ENCODE measurements around the gene RPS27L. TPM values are rescaled to one million over a fixed set of nuclear protein-coding genes. Genes with fewer than 3 reads are reported as not detected.

RPS27L gene
- total RNA-seq, result 100 to 1,000 TPM; 155 to 223 TPM

- peaks cover 18 to 26% of the 10 kb centered on the region in 2 donors for H3K36me3 Mint-ChIP-seq
- H3K27ac Mint-ChIP-seq, result peak within 1 kb of the TSS; percentile 97 to 99
- H3K9me3 Mint-ChIP-seq, result peaks cover 0 to 5% of the 10 kb centered on the region in 2 donors
- ATAC-seq (peak; percentile 91 to 98), DNase-seq (ENCODE audit: low spot score in 2 of 2) (peak; percentile 85 to 88)
Measured at GRCh38 chr15:63157118-63157843, at the start of gene RPS27L. Gene RPS27L (minus strand): TSS chr15:63157477. CDS start chr15:63157405, 72 bp downstream.

GRCh38 chr15:63206079-63206478, 48.8 kb upstream of the RPS27L start:
- no peak for ATAC-seq
- H3K36me3 Mint-ChIP-seq, result peaks cover 9 to 36% of the 10 kb centered on the region in 2 donors
- H3K27ac Mint-ChIP-seq, result peak overlapping the region; percentile 52 to 62

GRCh38 chr15:63203451-63204090, 46.3 kb upstream of the RPS27L start:
- ATAC-seq (peak; percentile 86 to 95), DNase-seq (ENCODE audit: low spot score in 2 of 2) (peak in 1 of 2 donors; percentile 49)
- H3K36me3 Mint-ChIP-seq, result peaks cover 16 to 42% of the 10 kb centered on the region in 2 donors
- peaks cover 0 to 6% of the 10 kb centered on the region in 2 donors for H3K9me3 Mint-ChIP-seq
- H3K27ac Mint-ChIP-seq, result peak overlapping the region; percentile 7 to 16

More at GRCh38 chr15:63206079-63206478, 48.8 kb upstream of the RPS27L start:
- H3K9me3 Mint-ChIP-seq, result peaks cover 0 to 6% of the 10 kb centered on the region in 2 donors
- DNase-seq (ENCODE audit: low spot score in 2 of 2), result no peak

GRCh38 chr15:63202861-63203260, 45.6 kb upstream of the RPS27L start:
- DNase-seq (ENCODE audit: low spot score in 2 of 2), result no peak
- no peak for ATAC-seq
- Mint-ChIP-seq H3K36me3 (peaks cover 16 to 35% of the 10 kb centered on the region in 2 donors), H3K9me3 (peaks cover 0 to 6% of the 10 kb centered on the region in 2 donors), H3K27ac (peak overlapping the region in 1 of 2 donors; percentile 45)

- DNase-seq (ENCODE audit: low spot score in 2 of 2), result no peak
- H3K36me3 Mint-ChIP-seq, result peaks cover 15 to 24% of the 10 kb centered on the region in 2 donors
- no peaks in the 10 kb centered on the region for H3K9me3 Mint-ChIP-seq
Measured at GRCh38 chr15:63200464-63201249, 43.4 kb upstream of the RPS27L start.

GRCh38 chr15:63198371-63199250, 41.3 kb upstream of the RPS27L start:
- Mint-ChIP-seq H3K27ac (peak overlapping the region in 1 of 2 donors; percentile 2), H3K36me3 (peaks cover 15 to 31% of the 10 kb centered on the region in 2 donors), H3K9me3 (no peaks in the 10 kb centered on the region)
- DNase-seq (ENCODE audit: low spot score in 2 of 2) (no peak), ATAC-seq (peak; percentile 12 to 58)

More at GRCh38 chr15:63200464-63201249, 43.4 kb upstream of the RPS27L start:
- H3K27ac Mint-ChIP-seq, result peak overlapping the region; percentile 20 to 81
- ATAC-seq, result no peak

- ATAC-seq, result no peak
- Mint-ChIP-seq H3K36me3 (peaks cover 15 to 31% of the 10 kb centered on the region in 2 donors), H3K9me3 (no peaks in the 10 kb centered on the region), H3K27ac (no peak overlapping the region)
- no peak for DNase-seq (ENCODE audit: low spot score in 2 of 2)
Measured at GRCh38 chr15:63197626-63198025, 40.3 kb upstream of the RPS27L start.

GRCh38 chr15:63196842-63197241, 39.6 kb upstream of the RPS27L start:
- Mint-ChIP-seq H3K27ac (peak overlapping the region in 1 of 2 donors; percentile 57), H3K36me3 (peaks cover 15 to 31% of the 10 kb centered on the region in 2 donors), H3K9me3 (no peaks in the 10 kb centered on the region)
- ATAC-seq (no peak), DNase-seq (ENCODE audit: low spot score in 2 of 2) (no peak)

GRCh38 chr15:63195569-63196015, 38.3 kb upstream of the RPS27L start:
- ATAC-seq, result no peak
- no peaks in the 10 kb centered on the region for H3K9me3 Mint-ChIP-seq
- no peak for DNase-seq (ENCODE audit: low spot score in 2 of 2)
- peak overlapping the region; percentile 61 to 90 for H3K27ac Mint-ChIP-seq
- peaks cover 15 to 25% of the 10 kb centered on the region in 2 donors for H3K36me3 Mint-ChIP-seq

- ATAC-seq (no peak), DNase-seq (ENCODE audit: low spot score in 2 of 2) (no peak)
- peaks cover 18 to 25% of the 10 kb centered on the region in 2 donors for H3K36me3 Mint-ChIP-seq
- peak overlapping the region; percentile 61 to 90 for H3K27ac Mint-ChIP-seq
- H3K9me3 Mint-ChIP-seq, result no peaks in the 10 kb centered on the region
Measured at GRCh38 chr15:63194880-63195568, 37.7 kb upstream of the RPS27L start.

- ATAC-seq (no peak), DNase-seq (ENCODE audit: low spot score in 2 of 2) (no peak)
- H3K9me3 Mint-ChIP-seq, result no peaks in the 10 kb centered on the region
- peaks cover 21 to 24% of the 10 kb centered on the region in 2 donors for H3K36me3 Mint-ChIP-seq
- H3K27ac Mint-ChIP-seq, result peak overlapping the region; percentile 97 to 99
Measured at GRCh38 chr15:63194302-63194701, 37.0 kb upstream of the RPS27L start.

- Mint-ChIP-seq H3K9me3 (no peaks in the 10 kb centered on the region), H3K27ac (peak overlapping the region; percentile 97 to 99), H3K36me3 (peaks cover 20 to 22% of the 10 kb centered on the region in 2 donors)
- ATAC-seq (peak; percentile 46), DNase-seq (ENCODE audit: low spot score in 2 of 2) (no peak)
Measured at GRCh38 chr15:63192619-63193206, 35.4 kb upstream of the RPS27L start.

GRCh38 chr15:63191895-63192618, 34.8 kb upstream of the RPS27L start:
- Mint-ChIP-seq H3K36me3 (peaks cover 16 to 19% of the 10 kb centered on the region in 2 donors), H3K27ac (peak overlapping the region; percentile 97 to 99), H3K9me3 (no peaks in the 10 kb centered on the region)
- peak in 1 of 2 donors; percentile 45 for DNase-seq (ENCODE audit: low spot score in 2 of 2)
- peak; percentile 62 to 70 for ATAC-seq

All from activated naive CD4-positive, alpha-beta T cell treated with anti-CD3 and anti-CD28 coated beads, Interleukin-2, amount 50 U/mL, for 72 hours (primary cell).